HL-60 (cell line): ENCODE measurements around the gene GOLIM4.

Source experiments
- DNase-seq, 2 experiments: peaks; one replicate each; pipeline ENCODE4 v3.0.0-alpha.2; 2010 to 2020; ENCODE audit warnings: low read depth in 1 of 2, low spot score in 1 of 2
- H3K27ac ChIP-seq: fragments of 250-450 bp; sonication (Bioruptor Pico); replicated peaks from 2 replicates; pipeline ENCODE4 v1.5.1; 2020; ENCODE audit warnings: mild to moderate bottlenecking, moderate library complexity
- H3K27me3 ChIP-seq: fragments of 250-450 bp; sonication (Bioruptor Pico); 2 replicates; pipeline ENCODE4 v1.5.1; 2021; ENCODE audit warnings: mild to moderate bottlenecking, moderate library complexity; ENCODE audit not compliant: insufficient read depth, poor library complexity, severe bottlenecking
- H3K4me3 ChIP-seq: replicated peaks from 2 replicates; pipeline ENCODE4 v1.5.1; 2011; ENCODE audit warnings: mild to moderate bottlenecking, control low read depth, low read length; ENCODE audit not compliant: insufficient read depth
- CTCF ChIP-seq: IDR thresholded peaks from one replicate; pipeline ENCODE4 v1.5.1; 2011; ENCODE audit warnings: low read length, control low read depth, inconsistent platforms; ENCODE audit not compliant: insufficient read depth
- GABPA ChIP-seq: IDR thresholded peaks from 2 replicates; pipeline ENCODE4 v1.6.1; 2012; ENCODE audit warnings: low read depth
- POLR2AphosphoS5 ChIP-seq: IDR thresholded peaks from 2 replicates; pipeline ENCODE4 v1.6.1; 2012; ENCODE audit warnings: low read depth
- REST ChIP-seq: IDR thresholded peaks from 2 replicates; pipeline ENCODE4 v1.6.1; 2012; ENCODE audit warnings: low read depth; ENCODE audit not compliant: insufficient replicate concordance
- SPI1 ChIP-seq: IDR thresholded peaks from 2 replicates; pipeline ENCODE4 v1.6.1; 2012; ENCODE audit warnings: low read depth, mild to moderate bottlenecking, borderline replicate concordance

The GOLIM4 gene

GRCh38 chr3:168066882-168067281 lies 28.8 kb downstream of the GOLIM4 start:
- TF ChIP-seq REST, result no peak
- no peak for TF ChIP-seq CTCF
- TF ChIP-seq SPI1, result no peak
- no peak for TF ChIP-seq POLR2AphosphoS5
- no peak for TF ChIP-seq GABPA
- no peak overlapping the region for H3K27ac ChIP-seq
- no peak for DNase-seq
- no peaks in the 10 kb centered on the region for H3K27me3 ChIP-seq
- no peak overlapping the region for H3K4me3 ChIP-seq

DNA sequence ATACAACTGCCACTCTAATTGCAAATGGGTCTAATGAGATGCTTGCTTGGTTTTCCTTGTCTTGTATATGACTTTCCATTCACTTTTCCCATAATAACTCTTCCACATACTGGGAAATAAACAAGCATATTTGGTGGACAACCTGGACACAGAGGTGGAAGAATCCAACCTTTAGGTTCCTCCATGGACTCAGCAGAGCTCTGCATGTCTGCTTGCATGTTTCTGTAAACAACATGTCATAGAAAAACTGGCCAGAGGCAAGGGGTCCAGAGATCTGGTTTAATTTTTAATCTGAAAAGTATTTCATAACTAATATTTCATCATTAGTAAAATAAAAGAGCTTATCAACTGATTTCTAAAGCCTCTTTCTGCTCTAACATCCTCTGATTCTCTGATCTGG lies 30.2 kb downstream of the GOLIM4 start:
- Histone ChIP-seq H3K27ac (no peak overlapping the region), H3K27me3 (no peaks in the 10 kb centered on the region), H3K4me3 (no peak overlapping the region)
- TF ChIP-seq POLR2AphosphoS5, result no peak
- no peak for TF ChIP-seq CTCF
- no peak for TF ChIP-seq SPI1
- TF ChIP-seq REST, result no peak
- no peak for TF ChIP-seq GABPA
- no peak for DNase-seq

DNA sequence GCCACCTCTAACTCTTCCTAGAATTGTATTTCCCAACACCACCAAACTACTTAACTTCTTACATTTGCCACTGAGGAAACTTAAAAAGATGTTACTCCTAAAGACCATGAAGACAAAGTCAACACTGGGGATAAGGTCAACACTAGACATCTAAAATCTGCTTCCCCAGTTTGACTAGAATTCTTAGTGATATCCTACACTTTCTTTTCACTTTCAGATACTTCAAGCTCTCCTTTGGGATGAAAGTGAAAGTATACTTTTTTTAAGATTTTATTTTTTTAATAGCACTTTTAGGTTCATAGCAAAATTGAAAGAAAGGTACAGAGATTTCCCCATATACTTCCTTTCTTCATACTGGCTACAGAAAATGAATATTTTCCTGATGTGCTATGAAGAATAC lies 32.6 kb downstream of the GOLIM4 start:
- no peak overlapping the region for H3K4me3 ChIP-seq
- TF ChIP-seq REST (no peak), GABPA (no peak), SPI1 (no peak), CTCF (no peak), POLR2AphosphoS5 (no peak)
- no peak overlapping the region for H3K27ac ChIP-seq
- no peak for DNase-seq
- H3K27me3 ChIP-seq, result no peaks in the 10 kb centered on the region
